A204.1 (cell line): ENCODE data around the gene KYAT1.

Experiments
- FAIRE-seq: peaks from 2 replicates; lab custom pipeline; 2012; peaks lifted over from hg19 to GRCh38; lab: Jason Lieb, UNC

KYAT1 gene

DNA sequence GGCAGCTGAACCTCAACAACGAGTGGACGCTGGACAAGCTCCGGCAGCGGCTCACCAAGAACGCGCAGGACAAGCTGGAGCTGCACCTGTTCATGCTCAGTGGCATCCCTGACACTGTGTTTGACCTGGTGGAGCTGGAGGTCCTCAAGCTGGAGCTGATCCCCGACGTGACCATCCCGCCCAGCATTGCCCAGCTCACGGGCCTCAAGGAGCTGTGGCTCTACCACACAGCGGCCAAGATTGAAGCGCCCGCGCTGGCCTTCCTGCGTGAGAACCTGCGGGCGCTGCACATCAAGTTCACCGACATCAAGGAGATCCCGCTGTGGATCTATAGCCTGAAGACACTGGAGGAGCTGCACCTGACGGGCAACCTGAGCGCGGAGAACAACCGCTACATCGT lies 26.6 kb upstream of the KYAT1 start:
- no peak for FAIRE-seq

DNA sequence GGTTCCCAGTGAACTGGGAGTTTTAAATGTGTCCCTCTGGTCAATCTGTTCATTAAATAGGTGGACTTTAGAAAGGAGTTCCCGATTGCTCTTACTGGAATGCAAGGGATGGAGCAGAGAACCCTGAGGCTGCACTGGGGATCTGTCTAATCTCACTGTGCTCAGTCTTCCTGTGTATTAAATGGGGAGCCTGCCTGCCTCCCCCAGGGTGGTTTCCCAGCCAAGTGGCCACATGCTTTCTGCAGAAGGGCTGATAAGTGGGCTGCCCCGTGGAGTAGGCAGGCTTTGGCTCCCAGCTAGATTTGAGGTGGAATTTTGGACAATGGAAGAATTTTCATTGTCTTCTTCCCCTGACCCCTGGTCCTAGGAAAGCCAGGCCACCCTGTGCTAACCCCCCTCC lies 25.0 kb upstream of the KYAT1 start:
- FAIRE-seq, result no peak

DNA sequence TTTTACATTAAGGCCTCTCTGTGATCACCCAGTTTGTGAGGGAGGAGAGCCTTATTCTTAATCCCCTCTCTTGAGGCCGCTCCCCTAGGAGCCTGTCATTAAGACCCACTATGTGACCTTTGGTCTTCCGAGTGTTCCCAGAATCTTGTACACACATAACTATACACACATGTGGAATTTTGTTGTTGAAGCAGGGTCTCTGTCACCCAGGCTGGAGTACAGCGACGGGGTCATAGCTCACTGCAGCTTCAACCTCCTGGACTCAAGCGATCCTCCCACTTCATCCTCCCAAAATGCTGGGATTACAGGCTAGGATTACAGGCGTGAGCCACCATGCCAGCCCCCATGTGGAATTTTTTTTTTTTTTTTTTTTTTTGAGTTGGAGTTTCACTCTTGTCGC lies 24.2 kb upstream of the KYAT1 start:
- no peak for FAIRE-seq

DNA sequence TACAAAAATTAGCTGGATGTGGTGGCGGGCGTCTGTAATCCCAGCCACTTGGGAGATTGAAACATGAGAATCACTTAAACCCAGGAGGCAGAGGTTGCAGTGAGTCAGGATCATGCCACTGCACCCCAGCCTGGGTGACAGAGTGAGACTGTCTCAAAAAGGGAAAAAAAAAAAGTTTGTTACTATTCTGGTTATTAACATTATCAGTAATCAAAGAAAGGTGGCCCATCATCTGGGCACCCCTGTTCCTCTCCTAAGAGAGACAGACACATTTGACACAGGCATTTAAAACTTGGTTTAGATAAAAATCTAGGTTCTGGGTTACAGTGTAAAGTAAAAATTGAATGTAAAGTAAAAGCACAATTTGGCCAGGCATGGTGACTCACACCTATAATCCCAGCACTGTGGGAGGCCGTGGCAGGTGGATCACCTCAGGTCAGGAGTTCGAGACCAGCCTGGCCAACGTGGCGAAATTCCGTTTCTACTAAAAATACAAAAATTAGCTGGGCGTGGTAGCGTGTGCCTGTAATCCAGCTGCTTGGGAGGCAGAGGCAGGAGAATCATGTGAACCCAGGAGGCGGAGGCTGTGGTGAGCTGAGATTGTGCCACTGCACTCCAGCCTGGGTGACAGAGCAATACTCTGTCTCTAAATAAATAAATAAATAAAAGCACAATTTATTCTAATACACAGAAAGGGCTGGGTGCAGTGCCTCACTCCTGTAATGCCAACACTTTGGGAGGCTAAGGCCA lies 22.3 kb upstream of the KYAT1 start:
- no peak for FAIRE-seq

DNA sequence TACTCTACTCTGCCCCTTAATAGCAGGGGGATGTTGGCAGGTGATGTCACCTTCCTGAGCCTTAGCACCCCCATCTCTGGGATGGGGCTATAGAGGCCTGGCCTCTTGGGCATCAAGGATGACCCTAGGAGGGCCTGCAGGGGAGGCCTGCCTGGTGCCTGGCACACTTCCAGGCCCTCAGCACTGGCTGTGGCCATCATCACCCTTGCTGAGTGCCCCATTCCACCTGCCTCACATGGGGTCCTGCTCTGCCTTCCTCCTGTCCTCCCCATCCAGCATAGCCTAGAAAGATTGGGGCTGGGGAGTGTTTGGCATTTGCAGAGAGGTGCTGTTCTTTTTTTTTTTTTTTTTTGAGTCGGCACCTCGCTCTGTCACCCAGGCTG lies 21.3 kb upstream of the KYAT1 start:
- FAIRE-seq, result no peak

DNA sequence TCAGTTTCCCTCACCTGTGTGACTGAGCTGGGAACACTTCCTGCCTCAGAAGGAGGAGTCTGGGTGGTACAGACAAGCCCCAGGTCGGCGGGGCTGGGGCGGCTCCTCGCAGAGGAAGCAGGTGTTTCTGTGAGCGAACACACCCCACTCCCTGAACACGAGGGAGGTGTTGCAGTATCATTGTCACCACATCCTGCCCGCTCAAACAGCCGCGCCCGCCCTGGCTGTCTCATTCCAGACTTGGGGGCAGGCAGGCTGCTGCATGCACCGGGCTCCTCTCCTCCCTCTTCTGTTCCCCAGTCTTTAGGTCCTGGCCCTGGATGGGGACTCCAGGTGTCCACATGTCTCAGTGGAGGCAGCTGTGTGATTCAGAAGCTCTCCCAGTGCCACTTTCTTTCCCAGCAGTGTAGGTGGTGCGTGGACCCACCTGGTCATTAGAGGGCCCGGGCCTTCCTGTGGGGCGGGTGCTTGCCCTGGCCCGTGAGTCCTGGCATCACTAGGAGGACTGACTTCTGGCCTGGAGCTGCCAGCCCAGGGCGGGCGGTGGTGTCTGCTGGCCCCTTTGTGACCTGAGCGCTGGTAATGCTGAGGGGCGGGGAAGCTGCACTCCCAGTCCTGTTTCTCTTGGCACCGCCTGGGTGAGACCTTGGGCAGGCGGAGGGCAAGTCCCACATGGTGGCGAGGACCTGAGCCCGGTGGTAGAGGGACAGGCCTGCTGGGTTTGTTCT lies 20.8 kb upstream of the KYAT1 start:
- FAIRE-seq, result no peak

DNA sequence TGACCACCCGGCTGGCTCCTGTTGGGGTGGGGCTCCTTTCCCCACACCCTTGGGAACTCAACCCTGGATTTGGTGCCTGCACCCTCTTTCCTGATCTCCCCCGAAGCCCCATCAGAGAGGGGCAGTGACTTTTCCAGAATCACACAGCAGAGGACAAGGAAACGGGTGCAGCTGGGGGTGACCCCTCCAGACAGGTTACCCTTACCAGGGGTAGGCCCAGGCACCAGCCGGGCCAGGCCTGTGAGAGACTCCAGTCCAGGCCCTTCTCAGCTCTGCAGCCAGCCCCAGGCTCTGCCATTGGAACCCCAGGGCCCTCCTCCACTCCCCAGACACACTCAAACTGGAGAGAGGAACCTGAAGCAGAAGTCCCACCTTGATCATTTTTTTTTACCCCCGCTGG lies 20.1 kb upstream of the KYAT1 start:
- no peak for FAIRE-seq

DNA sequence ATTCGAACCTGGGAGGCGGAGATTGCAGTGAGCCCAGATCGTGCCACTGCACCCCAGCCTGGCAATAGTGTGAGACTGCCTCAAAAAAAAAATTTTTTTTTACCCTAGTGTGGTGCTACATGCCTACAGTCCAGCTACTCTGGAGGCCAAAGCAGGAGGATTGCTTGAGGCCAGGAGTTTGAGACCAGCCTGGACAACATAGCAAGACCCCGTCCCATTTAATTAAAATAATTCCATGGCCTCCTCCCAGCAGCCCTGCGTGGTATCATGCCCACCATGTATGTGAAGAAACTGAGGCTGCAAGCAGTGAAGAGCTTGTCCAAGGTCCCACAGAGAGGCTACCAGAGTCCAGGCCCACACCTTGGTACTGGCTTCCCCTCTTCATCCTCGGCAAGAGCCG lies 19.6 kb upstream of the KYAT1 start:
- no peak for FAIRE-seq

DNA sequence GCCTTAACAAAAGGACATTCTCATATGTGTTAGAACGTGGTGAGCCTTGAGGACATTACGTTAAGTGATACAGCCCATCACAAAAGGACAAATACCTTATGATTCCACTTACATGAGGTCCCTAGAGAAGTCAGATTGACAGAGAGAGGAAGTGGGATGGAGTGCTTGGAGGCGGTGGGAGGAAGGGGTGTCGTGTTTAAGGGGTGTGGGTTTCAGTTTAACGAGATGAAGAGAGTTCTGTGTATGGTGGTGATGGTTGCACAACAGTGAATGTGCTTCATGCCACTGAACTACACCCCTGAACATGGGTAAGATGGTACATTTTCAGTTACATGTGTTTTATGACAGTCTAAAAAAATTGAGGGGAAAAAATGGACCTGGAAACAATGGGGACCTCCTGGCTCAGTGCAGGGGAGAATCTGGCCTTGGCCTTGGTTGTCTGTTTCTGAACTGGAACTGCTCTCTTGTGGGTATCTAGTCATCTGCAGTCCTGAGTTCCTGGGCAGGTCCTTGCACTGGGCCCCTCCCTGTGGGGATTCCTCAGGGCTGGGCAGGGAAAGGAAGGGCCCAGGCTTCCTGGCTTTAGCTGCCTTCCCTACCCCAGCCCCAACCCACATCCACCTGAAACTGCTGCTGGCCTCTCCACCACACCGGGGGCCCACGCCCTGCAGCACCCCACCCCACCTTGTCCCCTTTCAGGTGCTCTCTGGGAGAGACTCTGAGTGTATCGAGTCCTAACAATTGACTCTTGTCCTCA lies 18.0 kb upstream of the KYAT1 start:
- no peak for FAIRE-seq

DNA sequence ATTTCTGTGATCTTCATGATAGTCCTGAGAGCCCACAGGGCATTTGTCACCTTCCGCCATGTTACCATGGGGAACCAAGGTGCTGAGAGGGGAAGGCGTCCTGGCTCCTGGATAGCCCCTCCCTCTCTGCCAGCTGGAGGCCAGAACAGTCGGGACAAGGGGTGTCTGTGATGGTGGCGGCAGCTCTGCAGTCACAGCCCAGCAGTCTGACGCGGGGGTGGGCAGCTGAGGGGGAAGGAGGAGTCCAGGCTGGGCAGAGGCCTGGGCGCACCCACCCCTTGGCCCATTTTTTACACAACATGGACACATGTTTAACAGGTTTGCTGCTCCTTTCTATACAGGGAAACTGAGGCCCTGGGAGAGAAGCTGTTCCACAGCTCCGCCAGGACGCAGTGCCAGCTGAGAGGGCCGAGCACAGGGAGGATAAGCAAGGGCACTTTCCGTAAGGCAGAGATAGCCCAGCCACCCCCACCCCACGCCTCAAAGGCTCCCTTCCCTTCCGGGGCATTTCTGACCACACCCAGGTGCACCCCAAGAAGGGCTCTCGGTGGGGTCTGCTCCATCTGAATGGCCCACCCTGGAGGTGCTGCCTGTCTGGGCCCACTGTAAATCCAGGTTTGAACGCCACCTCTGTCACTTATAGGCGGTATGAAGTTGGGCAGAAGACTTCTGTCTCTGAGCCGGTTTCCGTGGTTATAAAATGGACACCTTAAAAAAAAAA lies 17.3 kb upstream of the KYAT1 start:
- FAIRE-seq, result no peak

DNA sequence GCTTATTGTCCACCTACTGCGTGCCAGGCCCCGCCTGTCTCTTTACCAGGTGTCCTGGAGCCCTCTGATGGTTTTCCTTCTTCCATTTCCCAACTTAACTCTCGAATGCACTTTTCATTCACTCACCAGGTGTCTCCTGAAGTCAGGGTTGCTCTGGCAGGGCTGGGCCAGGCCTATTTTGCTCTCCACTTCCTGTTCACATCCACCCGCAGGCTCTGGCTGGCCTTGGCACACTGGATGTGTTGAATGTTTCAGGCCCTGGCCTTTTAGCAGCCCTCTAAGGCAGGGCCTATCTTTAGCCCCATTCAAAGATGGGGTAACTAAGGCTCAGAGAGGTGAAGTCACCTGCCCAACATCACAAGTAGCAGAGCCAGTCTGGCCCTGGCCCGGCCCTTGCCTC lies 16.6 kb upstream of the KYAT1 start:
- FAIRE-seq, result no peak

DNA sequence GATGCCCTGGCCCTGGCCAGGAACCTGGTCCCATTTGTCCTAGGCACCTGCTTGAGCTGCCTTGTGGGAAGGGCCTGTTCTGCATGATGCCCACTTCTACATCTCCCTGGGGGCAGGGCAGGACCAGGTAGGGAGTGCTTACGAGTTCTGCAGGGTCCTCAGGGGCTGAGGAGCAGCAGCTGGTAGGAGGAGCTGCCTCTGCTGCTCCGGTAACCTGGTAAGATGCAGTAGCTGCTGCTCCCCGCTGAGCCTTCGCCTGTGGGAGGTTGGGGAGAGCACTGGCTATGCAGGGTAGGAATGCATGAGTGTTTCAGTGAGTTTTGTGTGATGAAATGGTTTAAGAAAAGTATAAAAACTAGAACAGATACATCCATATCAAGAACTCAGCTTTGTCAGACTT lies 13.8 kb upstream of the KYAT1 start:
- FAIRE-seq, result no peak

DNA sequence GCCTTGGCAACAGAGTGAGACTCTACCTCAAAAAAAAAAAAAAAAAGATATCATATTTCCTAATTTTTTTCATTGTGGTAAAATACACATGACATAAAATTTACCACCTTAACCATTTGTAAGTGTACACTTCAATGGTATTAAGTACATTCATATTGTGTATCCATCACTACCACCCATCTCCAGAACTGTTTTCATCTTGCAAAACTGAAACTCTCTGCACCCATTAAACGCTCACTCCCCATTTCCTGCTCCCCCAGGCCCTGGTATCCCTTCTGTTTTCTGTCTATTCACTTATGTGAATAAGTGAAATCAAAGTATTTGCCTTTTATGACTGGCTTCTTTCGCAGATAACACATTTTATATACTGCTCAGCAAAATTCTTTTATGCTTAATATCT lies 13.0 kb upstream of the KYAT1 start:
- FAIRE-seq, result no peak

DNA sequence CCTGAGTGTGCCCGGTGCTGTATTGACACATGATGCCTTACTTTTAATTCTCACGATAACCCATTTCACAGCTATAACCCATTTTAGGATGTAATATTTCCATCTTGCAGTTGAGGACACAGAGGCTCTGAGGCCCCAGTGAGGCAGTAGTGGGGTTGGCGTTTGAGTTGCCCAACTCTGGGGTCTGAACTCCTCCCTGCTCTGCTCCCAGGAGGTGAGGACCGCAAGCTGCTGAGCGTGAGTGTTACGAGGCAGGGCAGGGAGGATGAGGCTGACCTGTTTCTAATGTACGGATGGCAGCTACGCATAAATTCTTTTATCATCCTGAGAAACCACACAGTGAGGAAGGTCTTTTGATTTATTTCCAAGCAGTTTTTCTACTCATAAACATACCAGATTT lies 11.6 kb upstream of the KYAT1 start:
- FAIRE-seq, result no peak

DNA sequence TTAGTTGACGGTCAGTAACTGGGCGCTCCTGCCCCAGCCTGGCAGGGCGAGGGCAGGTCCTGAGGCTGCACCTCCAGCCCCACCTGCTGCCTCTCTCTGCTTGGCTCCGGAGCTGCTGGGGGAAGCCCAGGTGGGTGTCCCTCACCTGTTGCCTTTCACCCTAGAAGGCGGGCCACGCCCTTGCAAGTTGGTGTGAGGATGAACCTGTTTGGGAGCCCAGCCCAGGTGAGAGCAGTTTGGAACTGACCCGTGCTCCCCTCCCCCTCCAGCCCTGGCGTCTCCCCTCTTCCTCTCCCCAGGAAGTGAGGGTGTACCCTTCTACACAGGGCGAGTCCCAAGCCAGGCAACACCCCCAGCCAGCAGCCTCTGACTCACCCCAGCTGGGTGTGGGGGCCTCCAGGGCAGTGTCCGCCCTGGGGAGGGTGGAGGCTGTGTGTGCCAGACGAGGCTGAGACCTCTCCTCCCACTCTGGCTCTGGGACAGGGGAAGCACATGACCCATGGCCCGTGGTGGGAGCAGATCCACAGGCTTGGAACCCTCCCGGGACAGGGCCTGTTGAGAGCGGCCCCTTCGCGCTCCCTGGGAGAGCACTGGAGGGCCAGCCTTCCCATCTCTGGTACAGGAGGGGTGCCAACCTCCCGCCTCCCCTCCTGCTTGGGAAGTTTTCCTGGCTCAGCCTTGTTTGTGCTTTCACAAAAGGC lies 10.6 kb upstream of the KYAT1 start:
- no peak for FAIRE-seq

DNA sequence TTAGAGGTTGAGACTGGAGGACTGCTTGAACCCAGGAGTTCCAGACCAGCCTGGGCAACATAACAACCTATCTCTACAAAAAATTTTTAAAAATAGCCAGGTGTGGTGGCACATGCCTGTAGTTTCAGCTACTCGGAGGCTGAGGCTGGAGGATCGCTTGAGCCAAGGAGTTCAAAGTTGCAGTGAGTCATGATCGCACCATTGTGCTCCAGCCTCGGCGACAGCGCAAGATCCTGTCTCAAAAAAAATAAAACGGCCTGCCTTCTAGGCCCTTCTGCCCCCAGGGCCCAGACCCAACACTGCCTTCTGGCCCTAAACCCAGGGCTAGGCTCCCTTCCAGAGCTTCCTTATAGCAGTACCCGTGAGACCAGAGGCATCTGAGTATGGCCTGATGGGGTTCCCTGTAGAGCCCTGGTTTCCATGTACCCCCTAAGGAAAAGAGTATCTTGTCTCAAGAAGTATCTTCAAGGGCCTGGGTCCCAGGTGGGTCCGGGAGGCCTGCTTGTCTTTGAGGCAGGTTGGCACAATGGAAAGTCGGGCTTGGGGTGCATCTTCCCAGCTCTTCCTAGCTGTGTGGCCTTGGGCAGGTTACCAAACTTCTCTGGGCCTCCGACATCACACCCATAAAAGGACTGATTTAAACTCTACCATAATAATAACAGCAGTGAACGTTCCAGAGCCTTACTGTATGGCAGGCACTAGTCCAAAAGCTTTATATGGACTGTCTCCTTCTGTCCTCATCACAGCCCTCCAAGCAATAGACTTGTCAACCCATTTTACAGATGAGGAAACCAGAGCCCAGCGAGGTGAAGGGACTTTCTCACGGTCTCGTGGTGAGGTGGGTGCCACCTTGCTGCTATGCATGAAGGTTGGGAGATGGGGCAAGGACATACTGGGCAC lies 9.8 kb upstream of the KYAT1 start:
- no peak for FAIRE-seq

DNA sequence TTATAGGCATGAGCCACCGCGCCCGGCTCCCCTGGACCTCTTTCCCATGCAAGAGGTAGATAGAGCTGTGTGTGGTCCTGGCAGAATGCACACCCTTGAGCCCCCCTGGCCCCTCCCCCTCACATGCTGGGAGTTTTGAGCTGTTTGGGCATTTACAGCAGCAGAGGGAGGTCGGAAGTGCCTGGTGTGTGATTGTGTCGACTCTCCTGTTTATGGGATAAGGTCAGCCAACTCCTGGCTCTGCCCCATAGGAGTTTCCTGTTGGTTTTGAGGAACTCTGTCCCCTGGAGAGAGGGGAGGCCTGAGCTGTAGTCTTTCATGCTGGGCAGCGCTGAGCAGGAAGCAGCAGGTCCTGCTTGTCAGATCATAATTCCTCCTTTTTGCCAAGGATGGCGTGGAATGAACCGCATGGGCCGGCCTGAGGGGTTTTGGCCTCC lies 6.2 kb upstream of the KYAT1 start:
- no peak for FAIRE-seq

DNA sequence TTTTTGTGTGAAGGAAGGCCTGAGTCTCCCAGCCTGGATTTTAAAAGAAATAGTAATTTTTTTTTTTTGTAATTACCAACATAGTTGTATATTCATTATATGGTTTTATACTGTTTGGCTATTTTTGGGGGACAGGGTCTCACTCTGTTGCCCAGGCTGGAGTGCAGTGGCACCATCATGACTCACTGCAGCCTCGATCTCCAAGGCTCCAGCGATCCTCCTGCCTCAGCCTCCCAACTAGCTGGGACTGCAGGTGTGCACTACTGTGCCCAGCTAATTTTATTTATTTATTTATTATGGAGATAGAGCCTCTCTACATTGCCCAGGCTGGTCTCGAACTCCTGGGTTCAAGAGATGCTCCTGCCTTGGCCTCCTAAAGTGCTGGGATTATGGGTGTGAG lies 5.3 kb upstream of the KYAT1 start:
- no peak for FAIRE-seq

DNA sequence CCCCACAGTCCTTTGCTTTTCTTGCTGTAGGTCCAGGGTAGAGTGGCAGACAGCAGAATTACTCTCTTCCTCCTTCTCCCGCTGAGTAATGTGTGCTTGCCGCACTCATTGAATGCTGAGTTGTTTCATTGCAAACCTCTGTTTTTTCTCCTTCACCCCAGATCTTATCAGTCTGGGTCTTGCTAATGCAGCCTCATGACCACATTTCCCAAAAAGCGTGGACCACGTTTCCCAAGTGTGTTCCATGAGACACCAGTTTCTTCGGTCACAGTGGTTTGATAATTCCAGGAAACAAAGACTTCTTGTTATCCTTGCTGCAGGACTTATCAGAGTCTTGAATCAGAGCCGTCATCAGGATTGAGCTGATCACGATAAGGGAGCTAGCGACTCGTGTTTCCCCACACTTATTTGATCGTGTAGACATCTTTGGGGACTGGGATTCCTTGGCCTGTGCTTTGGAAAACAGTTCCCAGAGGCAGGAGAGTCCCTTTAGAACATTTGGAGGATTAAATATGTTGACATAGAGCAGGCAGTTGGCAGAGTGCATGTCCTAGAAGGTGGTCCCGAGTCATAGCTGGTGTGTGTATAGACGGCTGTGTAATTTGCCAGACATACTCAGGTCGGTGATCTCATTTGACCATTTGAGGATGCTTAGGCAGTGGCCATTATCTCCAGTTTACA lies 4.6 kb upstream of the KYAT1 start:
- FAIRE-seq, result no peak

DNA sequence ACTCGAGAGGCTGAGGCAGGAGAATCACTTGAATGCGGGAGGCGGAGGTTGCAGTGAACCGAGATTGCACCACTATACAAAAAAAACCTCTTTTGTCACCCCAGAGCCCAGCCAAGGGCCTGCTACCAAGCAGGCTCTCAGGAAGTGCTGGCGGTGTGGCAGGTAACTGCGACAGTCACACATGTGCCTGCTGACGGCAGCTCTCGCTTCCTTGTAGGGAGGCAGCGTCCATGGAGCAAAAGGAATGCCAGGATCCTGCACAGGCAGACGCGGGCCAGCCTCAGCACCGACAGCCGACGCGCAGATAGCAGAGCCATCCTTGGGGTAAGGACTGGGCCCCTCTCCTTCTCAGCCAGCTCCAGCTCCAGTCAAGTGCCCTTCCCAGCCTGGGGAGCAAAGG lies 4.0 kb upstream of the KYAT1 start:
- no peak for FAIRE-seq
